ENCODE measurements around the gene OR8G1. TPM values are rescaled to one million over a fixed set of nuclear protein-coding genes. Genes with fewer than 3 reads are reported as not detected.
"Not testable (repeated sequence)": the region's sequence is repeated elsewhere in the genome, so short reads cannot be mapped to it uniquely, and the experiment has no call there.

OR8G1 gene
- total RNA-seq, 1 donor from 2014 or later: not detected

GRCh38 chr11:124214027-124214426 lies 26.9 kb upstream of the OR8G1 start:
- no peak overlapping the region for H3K4me3 ChIP-seq
- no peaks in the 10 kb centered on the region for H3K36me3 ChIP-seq
- no peak for DNase-seq (ENCODE audit: extremely low spot score in 2 of 2)
- no peaks in the 10 kb centered on the region for H3K9me3 ChIP-seq
- no peaks in the 10 kb centered on the region for H3K27me3 ChIP-seq
- no peak overlapping the region for H3K27ac ChIP-seq
- no peaks in the 10 kb centered on the region for H3K4me1 ChIP-seq
- intact Hi-C loops (cut with DNase I): no loop called here
- TF ChIP-seq CTCF (IDR thresholded peaks at IDR 0.05): no peak
- no peak for TF ChIP-seq POLR2A (IDR thresholded peaks at IDR 0.05)
- TF ChIP-seq POLR2AphosphoS5 (IDR thresholded peaks at IDR 0.05; ENCODE audit: insufficient read depth in 1 of 2, low read depth in 1 of 2): no peak

- Histone ChIP-seq H3K4me3 (no peak overlapping the region), H3K27ac (no peak overlapping the region), H3K36me3 (no peaks in the 10 kb centered on the region), H3K9me3 (no peaks in the 10 kb centered on the region), H3K4me1 (no peaks in the 10 kb centered on the region), H3K27me3 (no peaks in the 10 kb centered on the region)
- intact Hi-C loops (cut with DNase I): no loop called here
- TF ChIP-seq POLR2AphosphoS5 (IDR thresholded peaks at IDR 0.05; ENCODE audit: insufficient read depth in 1 of 2, low read depth in 1 of 2) (no peak), POLR2A (IDR thresholded peaks at IDR 0.05) (no peak), CTCF (IDR thresholded peaks at IDR 0.05) (no peak)
- no peak for DNase-seq (ENCODE audit: extremely low spot score in 2 of 2)
Observed at GRCh38 chr11:124219126-124219525, 21.8 kb upstream of the OR8G1 start.

DNA sequence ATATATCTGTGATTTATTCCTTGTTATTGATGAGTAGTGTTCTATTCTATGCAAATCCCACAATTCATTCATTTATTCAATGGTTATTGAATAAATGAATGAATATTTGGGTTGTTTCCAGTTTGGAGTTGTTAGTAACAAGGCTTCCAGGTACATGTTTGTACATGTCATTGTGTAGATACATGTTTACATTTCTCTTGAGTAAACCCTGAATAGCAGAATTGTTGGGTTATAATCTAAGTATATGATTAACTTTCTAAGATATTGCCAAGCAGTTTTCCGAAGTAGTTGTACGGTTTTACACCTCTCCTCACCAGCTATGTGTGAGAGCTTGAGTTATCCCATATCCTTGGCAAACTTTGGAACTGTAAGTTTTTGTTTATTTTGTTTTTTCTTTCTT lies 18.5 kb upstream of the OR8G1 start:
- Histone ChIP-seq H3K27me3 (no peaks in the 10 kb centered on the region), H3K4me3 (no peak overlapping the region), H3K36me3 (no peaks in the 10 kb centered on the region), H3K27ac (no peak overlapping the region), H3K9me3 (no peaks in the 10 kb centered on the region), H3K4me1 (no peaks in the 10 kb centered on the region)
- no peak for DNase-seq (ENCODE audit: extremely low spot score in 2 of 2)
- TF ChIP-seq POLR2AphosphoS5 (IDR thresholded peaks at IDR 0.05; ENCODE audit: insufficient read depth in 1 of 2, low read depth in 1 of 2) (no peak), CTCF (IDR thresholded peaks at IDR 0.05) (no peak), POLR2A (IDR thresholded peaks at IDR 0.05) (no peak)
- intact Hi-C loops (cut with DNase I): no loop called here

GRCh38 chr11:124224618-124225423 lies 16.1 kb upstream of the OR8G1 start:
- DNase-seq (ENCODE audit: extremely low spot score in 2 of 2); intact Hi-C loops (cut with DNase I); H3K36me3 ChIP-seq; H3K27me3 ChIP-seq; H3K27ac ChIP-seq; H3K4me1 ChIP-seq; H3K4me3 ChIP-seq; H3K9me3 ChIP-seq: not testable (repeated sequence)

GRCh38 chr11:124225471-124225870 lies 15.4 kb upstream of the OR8G1 start:
- no peaks in the 10 kb centered on the region for H3K27me3 ChIP-seq
- no peaks in the 10 kb centered on the region for H3K36me3 ChIP-seq
- H3K27ac ChIP-seq: no peak overlapping the region
- no peak for DNase-seq (ENCODE audit: extremely low spot score in 2 of 2)
- H3K9me3 ChIP-seq: no peaks in the 10 kb centered on the region
- H3K4me1 ChIP-seq: no peaks in the 10 kb centered on the region
- no peak overlapping the region for H3K4me3 ChIP-seq
- TF ChIP-seq POLR2AphosphoS5 (IDR thresholded peaks at IDR 0.05; ENCODE audit: insufficient read depth in 1 of 2, low read depth in 1 of 2) (no peak), POLR2A (IDR thresholded peaks at IDR 0.05) (no peak), CTCF (IDR thresholded peaks at IDR 0.05) (no peak)
- intact Hi-C loops (cut with DNase I): no loop called here

Data from vagina (tissue), 2 donors.